NB4 (cell line): ENCODE data around the gene SULT1C3.
A peak's percentile ranks its signal among the peaks of the same experiment; 100 is the strongest.
"Not testable (repeated sequence)": the region's sequence is repeated elsewhere in the genome, so short reads cannot be mapped to it uniquely, and the experiment has no call there.

Source experiments
- DNase-seq: peaks from one replicate; pipeline ENCODE4 v3.0.0; 2010; ENCODE audit warnings: low read depth
- H3K4me3 ChIP-seq: one replicate; pipeline ENCODE4 v1.5.1; 2011; ENCODE audit warnings: mild to moderate bottlenecking, low read depth, low read length, moderate library complexity
- CTCF ChIP-seq: IDR thresholded peaks from one replicate; pipeline ENCODE4 v1.5.1; 2012; ENCODE audit warnings: low read depth, low read length
- MAX ChIP-seq: IDR thresholded peaks from 2 replicates; pipeline ENCODE4 v1.6.1; 2011; ENCODE audit warnings: low read depth, low read length
- MYC ChIP-seq: IDR thresholded peaks from 2 replicates; pipeline ENCODE4 v1.6.1; 2011; ENCODE audit warnings: low read depth, low read length
- POLR2A ChIP-seq: IDR thresholded peaks from 2 replicates; pipeline ENCODE4 v1.6.1; 2011; ENCODE audit warnings: mild to moderate bottlenecking; ENCODE audit not compliant: insufficient read length; ENCODE audit errors: extremely low read depth

SULT1C3 gene

GRCh38 chr2:108279468-108279867, 39.7 kb downstream of the SULT1C3 start:
- no peak for DNase-seq
- TF ChIP-seq POLR2A (no peak), MYC (no peak), MAX (no peak), CTCF (no peak)

GRCh38 chr2:108280466-108280865, 40.7 kb downstream of the SULT1C3 start:
- no peak overlapping the region for H3K4me3 ChIP-seq
- no peak for DNase-seq
- TF ChIP-seq MAX = no peak
- no peak for TF ChIP-seq MYC
- TF ChIP-seq CTCF = no peak
- no peak for TF ChIP-seq POLR2A

More at GRCh38 chr2:108279468-108279867, 39.7 kb downstream of the SULT1C3 start:
- no peak overlapping the region for H3K4me3 ChIP-seq

- not testable (repeated sequence) for DNase-seq, H3K4me3 ChIP-seq
These were observed 44.8 kb downstream of the SULT1C3 start for GRCh38 chr2:108284566-108284965.

GRCh38 chr2:108285616-108286015, 45.8 kb downstream of the SULT1C3 start:
- TF ChIP-seq MAX (no peak), MYC (no peak), CTCF (no peak), POLR2A (no peak)
- H3K4me3 ChIP-seq = no peak overlapping the region
- no peak for DNase-seq

GRCh38 chr2:108287169-108287568, 47.4 kb downstream of the SULT1C3 start:
- no peak for TF ChIP-seq POLR2A
- TF ChIP-seq MYC = no peak
- no peak overlapping the region for H3K4me3 ChIP-seq
- DNase-seq = peak; percentile 41

- DNase-seq = no peak
- TF ChIP-seq POLR2A (no peak), MAX (no peak), MYC (no peak), CTCF (no peak)
- H3K4me3 ChIP-seq = no peak within 1 kb of the TSS
These were observed 48.9 kb downstream of the SULT1C3 start, which contains the start of gene SULT1C2 for GRCh38 chr2:108288534-108289106. Gene SULT1C2 (plus strand): TSS chr2:108288895. CDS start chr2:108293668, 4,773 bp downstream.

GRCh38 chr2:108293850-108294249, 54.1 kb downstream of the SULT1C3 start:
- DNase-seq = no peak
- H3K4me3 ChIP-seq = no peak overlapping the region
- TF ChIP-seq MAX (no peak), CTCF (no peak), MYC (no peak), POLR2A (no peak)
